Lower lobe of right lung (tissue), 2 donors: ENCODE data around the gene LIN7A. TPM values are rescaled to one million over a fixed set of nuclear protein-coding genes. Genes with fewer than 3 reads are reported as not detected.

Experiments
- ATAC-seq, 2 donors: fragments of 200-7000 bp; cut with Tn5 transposase; one replicate each; pipeline ENCODE4 v1.9.1; 2020 to 2022; ENCODE audit warnings: mild to moderate bottlenecking in 2 of 2, moderate library complexity in 2 of 2
- DNase-seq: peaks from one replicate; pipeline ENCODE4 v3.0.0-alpha.2; 2020
- H3K27ac ChIP-seq: fragments of 200-600 bp; one replicate; pipeline ENCODE4 v1.8.0; 2022
- H3K27me3 ChIP-seq: fragments of 200-600 bp; one replicate; pipeline ENCODE4 v1.8.0; 2022; ENCODE audit warnings: low read depth
- H3K36me3 ChIP-seq: fragments of 200-600 bp; one replicate; pipeline ENCODE4 v1.8.0; 2022; ENCODE audit warnings: mild to moderate bottlenecking
- H3K4me1 ChIP-seq: fragments of 200-600 bp; one replicate; pipeline ENCODE4 v1.8.0; 2022
- H3K4me3 ChIP-seq: fragments of 200-600 bp; one replicate; pipeline ENCODE4 v1.8.0; 2022; ENCODE audit warnings: mild to moderate bottlenecking
- H3K9me3 ChIP-seq: fragments of 200-600 bp; one replicate; pipeline ENCODE4 v1.8.0; 2022
- CTCF ChIP-seq: fragments of 200-600 bp; IDR thresholded peaks from one replicate; pipeline ENCODE4 v1.8.0; 2022; ENCODE audit warnings: antibody characterized with exemption, mild to moderate bottlenecking
- intact Hi-C: fragments of 100-400 bp; cut with DNase I; formaldehyde crosslinking; loops from one replicate; pipeline ENCODE4 v1.11.0; 2022
- total RNA-seq: library from RNA; stranded (reverse); fragmentation: NEBNext Ultra II Directional; extraction: Animal tissue kit (Norgen Biotek cat#: 25700); gene quantifications from one replicate; pipeline ENCODE4 v1.2.1, GENCODE V29; 2021
- donor health status: DM: no; HTN: yes; CAD: no; lungs with severe emphysema.

LIN7A gene
- total RNA-seq, 1 donor from 2014 or later = 14.6 TPM

- no peaks in the 10 kb centered on the region for H3K36me3 ChIP-seq
- no peak for TF ChIP-seq CTCF
- no peak for ATAC-seq
- intact Hi-C loops = no loop called here
- no peaks in the 10 kb centered on the region for H3K27me3 ChIP-seq
- no peak overlapping the region for H3K4me3 ChIP-seq
- no peak for DNase-seq
- no peak overlapping the region for H3K27ac ChIP-seq
- no peaks in the 10 kb centered on the region for H3K4me1 ChIP-seq
- H3K9me3 ChIP-seq = no peaks in the 10 kb centered on the region
Observed at GRCh38 chr12:80843969-80844368, 93.8 kb downstream of the LIN7A start.

- no peak for TF ChIP-seq CTCF
- H3K27me3 ChIP-seq = no peaks in the 10 kb centered on the region
- no peaks in the 10 kb centered on the region for H3K9me3 ChIP-seq
- peak; percentile 71 to 86 for ATAC-seq
- H3K4me1 ChIP-seq = peaks cover 4% of the 10 kb centered on the region
- intact Hi-C loops = no loop called here
- peak overlapping the region; percentile 31 for H3K27ac ChIP-seq
- DNase-seq = no peak
- no peak overlapping the region for H3K4me3 ChIP-seq
- H3K36me3 ChIP-seq = no peaks in the 10 kb centered on the region
Observed at GRCh38 chr12:80838708-80839107, 99.0 kb downstream of the LIN7A start.

- H3K27me3 ChIP-seq = no peaks in the 10 kb centered on the region
- DNase-seq (no peak), ATAC-seq (peak; percentile 85 to 91)
- no peak overlapping the region for H3K4me3 ChIP-seq
- peak overlapping the region; percentile 31 for H3K27ac ChIP-seq
- no peak for TF ChIP-seq CTCF
- intact Hi-C loops = no loop called here
- no peaks in the 10 kb centered on the region for H3K9me3 ChIP-seq
- H3K36me3 ChIP-seq = no peaks in the 10 kb centered on the region
- peaks cover 4% of the 10 kb centered on the region for H3K4me1 ChIP-seq
Observed at GRCh38 chr12:80838024-80838658, 99.6 kb downstream of the LIN7A start.

GRCh38 chr12:80837342-80837978 lies 100.3 kb downstream of the LIN7A start:
- Histone ChIP-seq H3K4me3 (no peak overlapping the region), H3K27ac (peak overlapping the region; percentile 31), H3K9me3 (no peaks in the 10 kb centered on the region), H3K36me3 (no peaks in the 10 kb centered on the region), H3K27me3 (no peaks in the 10 kb centered on the region), H3K4me1 (peaks cover 4% of the 10 kb centered on the region)
- peak; percentile 61 for TF ChIP-seq CTCF
- DNase-seq (no peak), ATAC-seq (peak; percentile 80 to 88)
- intact Hi-C loops = no loop called here

- DNase-seq (no peak), ATAC-seq (no peak)
- H3K9me3 ChIP-seq = no peaks in the 10 kb centered on the region
- H3K4me3 ChIP-seq = no peak overlapping the region
- H3K27ac ChIP-seq = no peak overlapping the region
- intact Hi-C loops = no loop called here
- H3K4me1 ChIP-seq = peaks cover 4% of the 10 kb centered on the region
- no peaks in the 10 kb centered on the region for H3K36me3 ChIP-seq
- TF ChIP-seq CTCF = no peak
- H3K27me3 ChIP-seq = no peaks in the 10 kb centered on the region
Observed at GRCh38 chr12:80834724-80835123, 103.0 kb downstream of the LIN7A start.
